ENCODE data around the gene AP1S3.
"Not testable (repeated sequence)": the region's sequence is repeated elsewhere in the genome, so short reads cannot be mapped to it uniquely, and the experiment has no call there.

DNA sequence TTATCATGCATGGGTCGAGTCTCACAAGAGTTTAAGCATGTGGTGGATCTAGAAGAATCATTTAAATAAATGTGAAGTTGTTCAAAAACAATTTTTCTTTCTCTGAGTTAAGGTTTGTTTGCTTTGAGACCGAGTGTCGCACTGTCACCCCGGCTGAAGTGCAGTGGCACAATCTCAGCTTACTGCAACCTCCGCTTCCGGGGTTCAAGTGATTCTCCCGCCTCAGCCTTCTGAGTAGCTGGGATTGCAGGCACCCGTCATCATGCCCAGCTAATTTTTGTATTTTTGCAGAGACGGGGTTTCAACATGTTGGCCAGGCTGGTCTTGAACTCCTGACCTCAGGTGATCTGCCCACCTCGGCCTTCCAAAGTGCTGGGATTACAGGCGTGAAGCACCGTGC is 34.3 kb upstream of the AP1S3 start:
- TF ChIP-seq, protein P1, sequence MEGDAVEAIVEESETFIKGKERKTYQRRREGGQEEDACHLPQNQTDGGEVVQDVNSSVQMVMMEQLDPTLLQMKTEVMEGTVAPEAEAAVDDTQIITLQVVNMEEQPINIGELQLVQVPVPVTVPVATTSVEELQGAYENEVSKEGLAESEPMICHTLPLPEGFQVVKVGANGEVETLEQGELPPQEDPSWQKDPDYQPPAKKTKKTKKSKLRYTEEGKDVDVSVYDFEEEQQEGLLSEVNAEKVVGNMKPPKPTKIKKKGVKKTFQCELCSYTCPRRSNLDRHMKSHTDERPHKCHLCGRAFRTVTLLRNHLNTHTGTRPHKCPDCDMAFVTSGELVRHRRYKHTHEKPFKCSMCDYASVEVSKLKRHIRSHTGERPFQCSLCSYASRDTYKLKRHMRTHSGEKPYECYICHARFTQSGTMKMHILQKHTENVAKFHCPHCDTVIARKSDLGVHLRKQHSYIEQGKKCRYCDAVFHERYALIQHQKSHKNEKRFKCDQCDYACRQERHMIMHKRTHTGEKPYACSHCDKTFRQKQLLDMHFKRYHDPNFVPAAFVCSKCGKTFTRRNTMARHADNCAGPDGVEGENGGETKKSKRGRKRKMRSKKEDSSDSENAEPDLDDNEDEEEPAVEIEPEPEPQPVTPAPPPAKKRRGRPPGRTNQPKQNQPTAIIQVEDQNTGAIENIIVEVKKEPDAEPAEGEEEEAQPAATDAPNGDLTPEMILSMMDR (conservative IDR thresholded peaks at IDR 0.05; ENCODE audit: low read depth, low read length), result not testable (repeated sequence)
- TF ChIP-seq POLR2A (IDR thresholded peaks at IDR 0.05; ENCODE audit: low read depth, low read length); RAD21 (IDR thresholded peaks at IDR 0.05; ENCODE audit: low read length); FOS (IDR thresholded peaks at IDR 0.05; ENCODE audit: low read depth, low read length); RCOR1 (IDR thresholded peaks at IDR 0.05; ENCODE audit: insufficient replicate concordance, low read length); MAZ (IDR thresholded peaks at IDR 0.05; ENCODE audit: borderline replicate concordance, low read depth, low read length): not testable (repeated sequence)
- TF ChIP-seq, protein P2, sequence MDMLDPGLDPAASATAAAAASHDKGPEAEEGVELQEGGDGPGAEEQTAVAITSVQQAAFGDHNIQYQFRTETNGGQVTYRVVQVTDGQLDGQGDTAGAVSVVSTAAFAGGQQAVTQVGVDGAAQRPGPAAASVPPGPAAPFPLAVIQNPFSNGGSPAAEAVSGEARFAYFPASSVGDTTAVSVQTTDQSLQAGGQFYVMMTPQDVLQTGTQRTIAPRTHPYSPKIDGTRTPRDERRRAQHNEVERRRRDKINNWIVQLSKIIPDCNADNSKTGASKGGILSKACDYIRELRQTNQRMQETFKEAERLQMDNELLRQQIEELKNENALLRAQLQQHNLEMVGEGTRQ (IDR thresholded peaks at IDR 0.05; ENCODE audit: low read depth, low read length), result not testable (repeated sequence)

Data from IMR-90 (cell line).